GM18511 (cell line): ENCODE measurements around the gene CLMP.
"Not testable (repeated sequence)": the region's sequence is repeated elsewhere in the genome, so short reads cannot be mapped to it uniquely, and the experiment has no call there.

ENCODE experiments used
- ATAC-seq: cut with Tn5 transposase; IDR thresholded peaks from one replicate; pipeline ENCODE4 v1.9.1; 2021; ENCODE audit warnings: mild to moderate bottlenecking, moderate library complexity; ENCODE audit not compliant: unreplicated experiment

Gene CLMP

GRCh38 chr11:123218451-123218850 is 23.4 kb upstream of the CLMP start:
- no peak for ATAC-seq

DNA sequence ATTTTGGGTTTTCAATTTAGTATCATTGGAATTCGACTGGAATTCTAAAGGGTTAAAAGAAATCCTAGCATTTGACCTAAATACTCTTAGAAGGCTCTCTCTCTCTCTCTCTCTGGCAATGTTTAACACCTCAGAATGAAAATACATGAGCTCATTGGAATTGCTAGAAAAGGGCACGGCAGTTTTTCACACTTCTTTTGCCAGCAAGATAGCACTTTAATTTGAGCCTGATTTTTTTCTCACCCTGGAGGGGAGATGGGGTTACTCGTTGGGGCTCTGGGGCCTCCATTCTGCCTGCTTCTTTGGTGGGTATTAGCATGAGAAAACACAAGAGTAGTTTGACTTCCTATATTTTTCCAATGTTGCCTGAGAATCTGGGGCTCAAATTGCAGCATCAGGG is 22.8 kb upstream of the CLMP start:
- no peak for ATAC-seq

GRCh38 chr11:123216249-123216648 is 21.2 kb upstream of the CLMP start:
- ATAC-seq: no peak

- ATAC-seq: no peak
These were observed 19.9 kb upstream of the CLMP start for GRCh38 chr11:123214940-123215339.

DNA sequence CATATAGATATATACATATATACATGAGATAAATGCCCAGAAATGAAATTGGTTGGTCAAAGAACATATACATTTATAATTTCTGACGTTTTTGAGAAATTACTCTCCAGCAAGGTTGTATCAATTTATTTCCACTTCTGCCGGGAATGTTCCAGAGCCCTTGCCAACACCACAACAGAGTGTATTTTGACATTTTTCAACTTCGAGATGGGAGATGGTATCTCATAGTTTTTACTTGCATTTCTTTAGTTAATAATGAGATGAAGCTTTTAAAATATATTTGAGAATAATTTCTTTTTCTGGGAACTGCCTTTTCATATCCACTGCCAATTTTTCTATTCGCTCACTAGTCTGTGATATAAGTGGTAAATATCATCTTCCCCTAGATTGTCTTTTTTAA is 19.3 kb upstream of the CLMP start:
- ATAC-seq: no peak

DNA sequence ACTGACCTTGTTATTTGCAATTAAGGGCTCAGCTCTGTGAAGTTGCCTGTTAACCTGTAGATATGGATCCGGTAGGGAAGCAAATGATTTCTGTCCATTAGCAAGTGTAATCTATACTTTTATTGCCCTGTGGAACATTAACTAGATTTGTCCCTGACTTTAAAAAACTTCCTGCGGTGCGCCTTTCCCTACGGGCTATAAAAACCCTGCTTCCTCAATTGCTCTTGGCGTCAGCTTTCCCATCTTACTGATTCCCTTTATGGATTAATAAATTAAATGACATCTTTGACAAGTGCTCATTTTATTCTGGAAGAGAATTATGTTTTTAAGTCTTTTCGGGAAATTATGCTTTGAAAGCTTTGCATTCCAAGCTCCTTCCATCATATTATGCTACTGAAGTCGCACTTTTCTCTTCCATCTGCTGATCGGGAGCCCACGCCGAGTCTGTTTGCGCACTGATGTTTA is 18.3 kb upstream of the CLMP start:
- ATAC-seq: no peak

GRCh38 chr11:123212406-123212805 is 17.4 kb upstream of the CLMP start:
- ATAC-seq: no peak

DNA sequence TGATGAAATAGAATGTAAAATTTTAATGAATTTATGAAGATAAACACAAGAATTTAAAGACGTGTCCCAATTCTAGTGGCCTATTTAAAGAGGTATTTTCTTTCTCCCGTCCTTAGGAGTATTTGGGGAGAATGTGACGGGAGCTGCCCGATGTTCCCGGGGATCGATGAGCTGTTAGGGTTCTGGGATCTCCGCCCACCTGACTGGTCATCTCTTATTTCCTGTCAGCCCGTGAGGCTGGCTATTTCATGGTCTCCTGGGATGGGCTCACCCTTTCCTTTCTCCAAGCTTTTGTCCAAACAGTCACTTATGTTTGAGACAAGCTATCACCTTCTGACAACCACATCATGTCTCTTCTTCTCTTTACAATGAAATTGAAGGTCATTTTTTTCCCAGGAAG is 16.9 kb upstream of the CLMP start:
- ATAC-seq: no peak

- no peak for ATAC-seq
These were observed 16.3 kb upstream of the CLMP start for GRCh38 chr11:123211149-123211852.

- ATAC-seq: no peak
These were observed 14.5 kb upstream of the CLMP start for GRCh38 chr11:123209591-123209990.

DNA sequence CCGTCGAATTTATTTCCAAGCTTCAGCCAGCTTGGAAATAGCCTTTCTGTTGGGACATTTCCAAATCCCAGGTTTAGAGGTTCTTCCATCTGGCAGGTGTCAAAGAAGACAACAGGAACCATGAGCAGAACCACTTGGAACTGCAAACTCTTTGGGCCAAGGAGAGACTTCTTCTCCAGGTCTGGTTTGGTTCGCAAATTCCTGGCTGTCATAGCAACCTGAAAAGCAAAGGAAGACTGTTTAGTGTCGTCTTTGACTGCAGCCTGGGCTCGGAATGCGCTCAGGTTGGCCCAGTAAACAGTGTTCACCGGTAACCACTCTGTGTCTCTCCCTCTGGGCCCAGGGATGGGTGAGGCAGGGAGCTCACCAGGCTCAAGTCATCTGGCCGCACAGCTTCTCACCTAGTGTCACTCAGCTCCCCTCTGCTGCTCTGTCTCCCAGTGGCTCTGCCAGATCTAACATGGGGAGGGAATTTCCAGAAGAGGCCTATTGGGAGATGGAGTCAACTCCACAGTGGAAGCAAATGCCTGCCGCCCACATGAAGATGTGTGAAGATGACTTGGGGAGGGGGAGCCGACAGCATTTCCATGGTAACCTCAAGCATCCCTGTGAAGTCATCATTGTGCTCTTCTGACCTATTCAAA is 11.9 kb upstream of the CLMP start:
- ATAC-seq: no peak

- ATAC-seq: not testable (repeated sequence)
These were observed 11.0 kb upstream of the CLMP start for GRCh38 chr11:123206055-123206454.

GRCh38 chr11:123203934-123204333 is 8.9 kb upstream of the CLMP start:
- ATAC-seq: no peak

- ATAC-seq: no peak
These were observed 8.4 kb upstream of the CLMP start for GRCh38 chr11:123203471-123203870.

- ATAC-seq: no peak
These were observed 7.4 kb upstream of the CLMP start for GRCh38 chr11:123202155-123203151.

DNA sequence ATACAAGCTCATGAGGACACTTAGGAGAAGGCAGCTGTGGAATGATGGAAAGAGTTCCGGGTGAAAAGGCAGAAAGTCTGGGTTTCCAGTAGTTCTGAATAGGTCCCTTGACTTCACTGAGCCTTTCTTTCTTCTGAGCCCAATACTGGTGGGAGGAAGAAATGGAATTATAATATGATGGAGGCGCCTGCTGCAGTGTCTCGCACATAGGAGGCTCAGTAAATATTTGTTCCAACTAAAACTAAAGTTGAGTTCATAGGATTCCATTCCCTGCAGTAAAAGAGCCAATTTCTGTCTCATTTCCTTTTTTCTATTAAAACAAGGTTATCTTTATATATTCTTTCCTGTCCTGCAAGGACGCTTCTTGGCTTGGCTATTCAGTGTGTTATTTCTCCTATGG is 5.2 kb upstream of the CLMP start:
- ATAC-seq: no peak

- no peak for ATAC-seq
These were observed 2.7 kb upstream of the CLMP start for GRCh38 chr11:123197711-123198110.

DNA sequence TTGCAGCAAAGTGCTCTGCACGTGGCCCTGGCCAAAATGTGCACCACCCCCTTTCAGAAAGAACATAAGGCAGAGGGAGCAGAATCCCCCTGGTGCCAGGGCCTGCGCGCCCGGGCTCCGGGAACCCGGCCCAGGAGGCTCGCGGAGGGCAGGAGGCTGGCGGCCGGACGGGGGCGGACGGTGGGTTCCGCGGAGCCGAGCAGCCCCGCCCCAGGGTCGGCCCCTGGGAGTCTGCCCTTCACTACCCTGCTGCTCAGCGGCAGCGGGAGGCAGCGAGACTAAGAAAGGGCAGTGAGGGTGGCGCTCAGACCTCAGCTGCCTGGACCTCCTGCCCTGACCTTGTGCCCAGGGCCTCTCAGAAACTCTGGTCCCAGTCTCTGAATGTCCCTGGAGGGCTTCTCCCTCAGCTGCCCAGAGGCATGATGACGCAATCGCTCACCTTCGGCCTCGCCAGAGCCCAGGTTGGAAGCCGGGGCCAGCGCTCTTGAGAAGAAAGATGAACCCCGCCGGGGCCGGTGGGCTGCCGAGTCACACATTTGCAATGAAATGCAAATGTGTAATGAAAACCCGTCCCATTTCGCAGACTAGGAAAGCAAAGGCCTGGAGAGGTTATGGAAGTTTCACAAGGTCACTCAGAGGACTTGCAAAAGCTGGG is 1.1 kb upstream of the CLMP start:
- ATAC-seq: no peak

- ATAC-seq: no peak
These were observed 486 bp downstream of the CLMP start for GRCh38 chr11:123194337-123195187.

GRCh38 chr11:123193742-123194141 is 1.3 kb downstream of the CLMP start:
- ATAC-seq: no peak
